Effector memory CD4-positive, alpha-beta T cell (primary cell): ENCODE results near the gene MYBPC2.

Experiments
- DNase-seq, 3 donors: peaks; one replicate each; pipeline ENCODE4 v3.0.0-alpha.2; 2020
- H3K27ac ChIP-seq: 2 replicates; pipeline ENCODE4 v1.7.0; 2013; ENCODE audit warnings: mild to moderate bottlenecking, low read length, moderate library complexity; ENCODE audit not compliant: insufficient read depth, poor library complexity, severe bottlenecking
- H3K27me3 ChIP-seq: replicated peaks from 2 replicates; pipeline ENCODE4 v1.7.0; 2013; ENCODE audit warnings: mild to moderate bottlenecking, low read length; ENCODE audit not compliant: insufficient read depth, control insufficient read depth, poor library complexity, severe bottlenecking
- H3K36me3 ChIP-seq: 2 replicates; pipeline ENCODE4 v1.7.0; 2013; ENCODE audit warnings: mild to moderate bottlenecking, low read length, moderate library complexity; ENCODE audit not compliant: control insufficient read depth, insufficient read depth
- H3K4me1 ChIP-seq: 2 replicates; pipeline ENCODE4 v1.7.0; 2013; ENCODE audit warnings: low read length, mild to moderate bottlenecking; ENCODE audit not compliant: control insufficient read depth, insufficient read depth, poor library complexity, severe bottlenecking
- H3K4me3 ChIP-seq: 2 replicates; pipeline ENCODE4 v1.7.0; 2013; ENCODE audit warnings: low read length, low read depth, mild to moderate bottlenecking; ENCODE audit not compliant: insufficient read depth, poor library complexity, severe bottlenecking
- H3K9me3 ChIP-seq: 2 replicates; pipeline ENCODE4 v1.7.0; 2013; ENCODE audit warnings: mild to moderate bottlenecking, low read length, moderate library complexity; ENCODE audit not compliant: control insufficient read depth

MYBPC2 gene

DNA sequence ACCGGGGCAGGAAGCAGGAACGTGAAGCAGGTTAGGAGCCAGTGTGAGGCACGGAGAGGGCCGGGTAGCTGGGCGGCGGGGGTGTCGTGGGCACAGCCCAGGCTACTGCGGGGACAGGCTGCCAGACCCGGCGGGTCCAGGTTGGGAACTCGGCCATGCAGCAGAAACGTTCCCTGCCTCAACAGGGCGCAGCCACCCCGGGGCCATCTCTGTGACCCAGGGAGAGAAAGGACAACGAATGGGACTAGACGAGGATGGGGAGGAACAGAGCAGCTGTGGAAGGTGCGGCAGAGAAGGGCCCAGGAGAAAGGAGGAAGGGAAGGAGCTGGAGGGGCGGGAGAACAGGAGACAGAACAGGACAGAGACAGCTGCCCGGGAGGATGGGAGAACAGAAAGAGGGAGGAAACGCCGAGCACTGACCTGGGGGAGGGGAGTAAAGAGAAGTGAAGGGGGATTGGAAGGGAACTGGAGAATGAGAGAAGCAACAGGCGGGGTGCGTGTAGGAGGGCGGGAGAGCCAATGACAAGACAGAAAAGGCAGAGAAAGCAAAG is 56.8 kb downstream of the MYBPC2 start:
- Histone ChIP-seq H3K36me3 (no peaks in the 10 kb centered on the region), H3K27me3 (no peaks in the 10 kb centered on the region), H3K4me3 (no peak overlapping the region), H3K27ac (no peak overlapping the region), H3K4me1 (peaks cover 17% of the 10 kb centered on the region), H3K9me3 (no peaks in the 10 kb centered on the region)
- no peak for DNase-seq

DNA sequence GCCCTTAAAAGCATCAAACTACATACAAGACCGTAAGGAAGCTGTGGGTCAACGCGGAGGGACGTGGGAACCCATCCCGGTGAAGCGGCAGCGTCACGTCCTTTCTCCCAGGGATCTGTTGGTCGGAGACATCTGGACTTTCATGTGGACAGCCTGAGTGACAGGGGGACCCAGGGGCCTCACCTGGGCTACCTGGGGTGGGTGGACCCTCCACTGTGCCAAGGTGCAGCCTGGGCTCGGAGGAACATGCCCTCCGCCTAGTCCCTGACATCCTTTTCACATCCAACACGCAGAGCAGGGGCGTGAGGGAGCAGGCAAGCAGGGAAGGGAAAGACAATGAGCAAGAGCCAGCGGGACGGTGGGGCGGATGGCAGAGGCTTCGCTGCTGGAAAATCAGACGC is 57.7 kb downstream of the MYBPC2 start:
- Histone ChIP-seq H3K9me3 (no peaks in the 10 kb centered on the region), H3K36me3 (no peaks in the 10 kb centered on the region), H3K4me3 (no peak overlapping the region), H3K27me3 (no peaks in the 10 kb centered on the region), H3K27ac (no peak overlapping the region), H3K4me1 (peaks cover 17% of the 10 kb centered on the region)
- DNase-seq, result no peak

- Histone ChIP-seq H3K27me3 (no peaks in the 10 kb centered on the region), H3K9me3 (no peaks in the 10 kb centered on the region), H3K27ac (no peak overlapping the region), H3K4me3 (no peak overlapping the region), H3K4me1 (peaks cover 17% of the 10 kb centered on the region), H3K36me3 (no peaks in the 10 kb centered on the region)
- DNase-seq, result no peak
Measured at GRCh38 chr19:50490991-50491472, 58.3 kb downstream of the MYBPC2 start.

GRCh38 chr19:50492303-50493052 is 59.8 kb downstream of the MYBPC2 start:
- Histone ChIP-seq H3K36me3 (no peaks in the 10 kb centered on the region), H3K9me3 (no peaks in the 10 kb centered on the region), H3K27me3 (no peaks in the 10 kb centered on the region), H3K27ac (no peak overlapping the region), H3K4me1 (peaks cover 17% of the 10 kb centered on the region), H3K4me3 (no peak overlapping the region)
- no peak for DNase-seq

GRCh38 chr19:50493171-50493570 is 60.5 kb downstream of the MYBPC2 start:
- Histone ChIP-seq H3K27me3 (no peaks in the 10 kb centered on the region), H3K36me3 (no peaks in the 10 kb centered on the region), H3K9me3 (no peaks in the 10 kb centered on the region), H3K4me1 (peaks cover 17% of the 10 kb centered on the region), H3K4me3 (no peak overlapping the region), H3K27ac (no peak overlapping the region)
- DNase-seq, result no peak

DNA sequence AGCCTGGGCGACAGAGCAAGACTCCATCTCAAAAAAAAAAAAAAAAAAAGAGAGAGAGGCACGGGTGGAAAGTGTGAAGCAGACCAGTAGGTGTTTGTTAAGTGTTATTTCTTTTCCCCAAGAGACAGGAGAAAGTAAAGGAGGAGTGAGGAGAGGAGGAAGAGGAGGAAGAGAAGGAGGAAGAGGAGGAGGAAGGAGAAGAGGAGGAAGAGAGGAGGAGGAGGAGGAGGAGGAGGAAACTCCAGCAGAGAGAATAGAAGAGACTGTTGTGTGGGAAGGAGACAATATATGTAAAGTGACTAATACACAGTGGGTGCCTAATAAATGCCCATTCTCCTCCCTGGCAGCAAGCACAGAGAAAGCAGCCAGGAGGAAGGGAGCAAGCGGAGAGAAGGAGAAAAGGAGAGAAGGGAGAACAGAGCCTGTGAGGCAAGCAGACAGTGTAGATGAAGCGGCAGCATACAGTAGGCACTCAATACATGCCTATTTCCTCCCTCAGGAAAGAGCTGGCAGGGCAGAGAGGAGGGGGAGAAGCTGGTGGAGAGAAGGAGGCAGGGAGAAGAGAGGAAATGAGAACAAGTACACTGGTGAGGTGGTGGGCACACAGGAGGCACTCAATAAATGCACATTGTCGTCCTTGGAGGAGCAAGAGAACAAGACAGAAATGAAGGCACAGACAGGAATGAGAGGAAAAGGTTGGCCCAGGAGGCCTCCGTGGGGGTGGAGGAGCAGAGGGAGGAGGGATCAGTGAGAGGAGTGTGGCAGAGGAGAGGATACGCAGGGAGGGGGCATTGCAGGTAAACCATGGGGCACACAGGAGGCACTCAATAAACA is 61.7 kb downstream of the MYBPC2 start:
- Histone ChIP-seq H3K4me1 (peaks cover 17% of the 10 kb centered on the region), H3K27me3 (no peaks in the 10 kb centered on the region), H3K9me3 (no peaks in the 10 kb centered on the region), H3K36me3 (no peaks in the 10 kb centered on the region), H3K27ac (no peak overlapping the region), H3K4me3 (no peak overlapping the region)
- no peak for DNase-seq

DNA sequence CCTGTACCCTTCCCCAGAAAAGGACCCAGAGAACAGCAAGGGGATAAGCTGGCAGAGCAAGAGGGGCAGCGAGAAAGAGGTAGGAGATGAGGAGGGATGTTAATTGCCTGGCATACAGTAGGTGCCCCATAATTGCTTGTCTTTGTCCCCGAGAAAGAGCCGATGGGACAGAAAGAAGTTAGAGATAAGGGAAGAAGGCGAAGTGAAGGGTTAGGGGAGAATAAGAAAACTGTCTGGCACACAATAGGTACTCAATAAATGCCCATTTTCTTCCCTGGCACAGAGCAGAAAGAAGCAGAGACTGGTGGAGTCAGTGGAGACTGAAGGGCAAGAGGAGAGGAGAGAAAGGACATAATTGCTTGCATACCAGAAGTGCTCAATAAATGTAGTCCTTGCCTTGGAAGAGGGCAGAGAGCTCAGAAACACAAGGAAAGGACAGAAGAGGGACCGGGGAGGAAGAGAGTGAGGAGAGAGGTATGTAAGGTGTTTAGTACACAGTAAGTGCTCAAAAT is 62.4 kb downstream of the MYBPC2 start:
- no peak overlapping the region for H3K27ac ChIP-seq

DNA sequence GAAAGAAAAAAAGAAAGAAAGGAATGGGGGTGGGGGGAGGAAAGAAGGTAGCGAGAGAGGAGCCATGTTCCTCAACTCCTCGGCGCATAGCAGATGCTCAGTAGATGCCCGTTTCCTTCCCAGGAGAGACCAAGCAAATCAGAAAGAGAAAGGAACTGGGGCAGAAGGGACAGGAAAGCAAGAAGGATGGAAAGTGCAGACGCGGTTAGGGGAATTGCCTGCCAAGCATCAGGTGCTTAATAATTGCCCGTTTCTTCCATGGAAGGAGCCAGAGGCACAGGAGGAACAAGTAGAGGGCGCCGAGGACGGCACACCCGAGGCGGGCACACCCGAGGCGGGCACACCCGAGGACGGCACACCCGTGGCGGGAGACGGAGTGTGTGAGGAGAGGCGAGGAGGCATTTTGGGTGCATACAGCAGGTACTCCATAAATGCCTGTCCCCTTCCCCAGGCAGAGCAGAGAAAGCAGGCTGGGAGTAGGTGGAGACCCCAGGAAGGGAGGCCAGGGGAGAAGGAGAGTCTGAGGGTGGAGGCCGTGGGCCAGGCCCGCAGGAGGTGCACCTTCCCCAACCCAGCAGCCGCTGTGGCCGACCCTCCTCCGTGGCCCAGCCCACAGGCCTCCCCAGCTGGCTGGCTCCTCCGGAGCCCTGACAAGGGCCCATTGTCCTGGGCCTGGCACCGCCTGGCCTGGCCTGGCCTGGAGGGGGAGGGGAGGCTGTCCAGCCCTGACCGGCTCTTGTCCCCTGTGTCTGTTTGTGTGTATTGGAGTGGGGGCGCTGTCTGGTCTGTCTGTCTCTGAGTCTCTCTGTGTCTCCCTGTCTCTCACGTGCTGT is 63.7 kb downstream of the MYBPC2 start:
- H3K36me3 ChIP-seq, result no peaks in the 10 kb centered on the region
- H3K9me3 ChIP-seq, result no peaks in the 10 kb centered on the region
- peaks cover 10% of the 10 kb centered on the region for H3K4me1 ChIP-seq
- DNase-seq, result no peak
- H3K27ac ChIP-seq, result no peak overlapping the region
- no peaks in the 10 kb centered on the region for H3K27me3 ChIP-seq
- no peak overlapping the region for H3K4me3 ChIP-seq

More for the DNA sequence above, 62.4 kb downstream of the MYBPC2 start:
- H3K9me3 ChIP-seq, result no peaks in the 10 kb centered on the region
- no peak for DNase-seq
- no peak overlapping the region for H3K4me3 ChIP-seq
- H3K4me1 ChIP-seq, result peaks cover 17% of the 10 kb centered on the region
- H3K27me3 ChIP-seq, result no peaks in the 10 kb centered on the region
- no peaks in the 10 kb centered on the region for H3K36me3 ChIP-seq

DNA sequence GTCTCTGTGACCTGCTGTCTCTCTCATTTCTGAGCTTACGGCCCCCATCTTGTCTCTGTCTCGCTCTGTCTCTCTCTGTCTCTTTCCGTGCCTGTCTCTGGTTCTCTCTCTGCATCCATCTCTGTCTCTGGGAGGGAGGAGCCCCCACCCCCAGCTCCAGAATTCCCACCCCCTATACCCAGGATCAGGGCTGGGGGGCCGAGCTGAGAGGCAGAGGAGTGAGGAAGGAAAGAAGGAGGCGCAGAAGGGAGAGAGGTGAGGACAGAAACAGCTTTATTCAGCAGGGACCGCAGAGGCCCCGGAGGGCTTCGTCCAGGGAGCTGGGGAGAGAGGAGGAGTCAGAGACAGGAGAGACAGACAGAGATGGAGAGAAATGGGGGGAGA is 64.3 kb downstream of the MYBPC2 start:
- DNase-seq, result no peak
- Histone ChIP-seq H3K27ac (no peak overlapping the region), H3K27me3 (no peaks in the 10 kb centered on the region), H3K9me3 (no peaks in the 10 kb centered on the region), H3K4me3 (no peak overlapping the region), H3K4me1 (peaks cover 4% of the 10 kb centered on the region), H3K36me3 (no peaks in the 10 kb centered on the region)
